MCF 10A (cell line): Measurements from ENCODE around the gene RAP1GAP2. TPM values are rescaled to one million over a fixed set of nuclear protein-coding genes. Genes with fewer than 3 reads are reported as not detected.

ENCODE experiments used
- BruUV-seq: library from RNA; stranded (reverse); fragments of 400-500 nt; replicated peaks from 2 replicates; lab custom pipeline; 2021; lab: Mats Ljungman, UMichigan
- CTCF ChIA-PET: fragments of 300-600 bp; sonication (Branson Sonifier 250); formaldehyde crosslinking; extraction: SDS; loops from one replicate; lab custom pipeline; 2021; ENCODE audit warnings: antibody characterized with exemption, inconsistent platforms; lab: Yijun Ruan, JAX
- POLR2A ChIA-PET: fragments of 300-600, 350-650 bp; sonication (Branson Sonifier 250); formaldehyde crosslinking; extraction: SDS; loops from one replicate; lab custom pipeline; 2020; ENCODE audit warnings: antibody characterized with exemption, inconsistent platforms; lab: Yijun Ruan, JAX
- DNase-seq: peaks from one replicate; pipeline ENCODE4 v3.0.0-alpha.2; 2018; ENCODE audit not compliant: unreplicated experiment
- H3K27ac Mint-ChIP-seq: one replicate; pipeline ENCODE4 v1.8.0; 2022; ENCODE audit warnings: mild to moderate bottlenecking, low read depth, mixed read lengths; ENCODE audit not compliant: unreplicated experiment
- H3K27me3 Mint-ChIP-seq: one replicate; pipeline ENCODE4 v1.8.0; 2022; ENCODE audit warnings: mixed read lengths; ENCODE audit not compliant: insufficient read depth, unreplicated experiment
- H3K36me3 Mint-ChIP-seq: one replicate; pipeline ENCODE4 v1.8.0; 2022; ENCODE audit warnings: mild to moderate bottlenecking, moderate library complexity, mixed read lengths; ENCODE audit not compliant: insufficient read depth, unreplicated experiment
- H3K4me1 Mint-ChIP-seq: one replicate; pipeline ENCODE4 v1.8.0; 2022; ENCODE audit warnings: mixed read lengths; ENCODE audit not compliant: insufficient read depth, unreplicated experiment
- H3K4me3 Mint-ChIP-seq: one replicate; pipeline ENCODE4 v1.8.0; 2022; ENCODE audit warnings: mild to moderate bottlenecking, moderate library complexity, mixed read lengths; ENCODE audit not compliant: unreplicated experiment
- H3K9me3 Mint-ChIP-seq: one replicate; pipeline ENCODE4 v1.8.0; 2022; ENCODE audit warnings: mixed read lengths; ENCODE audit not compliant: unreplicated experiment
- CTCF ChIP-seq: fragments of 200-600 bp; IDR thresholded peaks from one replicate; pipeline ENCODE4 v1.8.0; 2022; ENCODE audit warnings: antibody characterized with exemption, mild to moderate bottlenecking; ENCODE audit not compliant: unreplicated experiment
- intact Hi-C: fragments of 100-400 bp; cut with micrococcal nuclease; formaldehyde crosslinking; loops from 2 replicates; pipeline ENCODE4 v1.14.1; 2022
- total RNA-seq: library from RNA; stranded (reverse); gene quantifications from 2 replicates; pipeline ENCODE4 v1.2.3, GENCODE V29; 2022

The RAP1GAP2 gene
- total RNA-seq, 1 experiment from 2014 or later: 40.2 TPM

- intact Hi-C loops: loop anchor here (2.0 kb wide), 3 partner anchors 32 to 62 kb away; no protein-coding TSS in a partner anchor
- ChIA-PET POLR2A (interaction anchor here (0.6 to 1.6 kb wide), 14 partner anchors 33 to 775 kb away, joined by 3 to 30 read pairs (median 4); no protein-coding TSS in a partner anchor), CTCF (interaction anchor here (0.7 to 3.4 kb wide), 6 partner anchors 14 to 120 kb away, joined by 3 to 20 read pairs (median 4); no protein-coding TSS in a partner anchor)
- H3K4me3 Mint-ChIP-seq: no peak overlapping the region
- no peak for TF ChIP-seq CTCF
- no TSS peak for BruUV-seq
- no peaks in the 10 kb centered on the region for H3K9me3 Mint-ChIP-seq
- H3K27me3 Mint-ChIP-seq: no peaks in the 10 kb centered on the region
- H3K4me1 Mint-ChIP-seq: peaks cover 32% of the 10 kb centered on the region
- peak; percentile 98 for DNase-seq
- H3K27ac Mint-ChIP-seq: peak overlapping the region; percentile 21
- peaks cover 5% of the 10 kb centered on the region for H3K36me3 Mint-ChIP-seq
Observed at GRCh38 chr17:2892305-2892971, 96.2 kb downstream of the RAP1GAP2 start.

- H3K27ac Mint-ChIP-seq: peak overlapping the region; percentile 21
- TSS peak; percentile 92 for BruUV-seq
- peak overlapping the region; percentile 54 for H3K4me3 Mint-ChIP-seq
- intact Hi-C loops: loop anchor here (2.0 kb wide), 3 partner anchors 31 to 61 kb away; no protein-coding TSS in a partner anchor
- peak; percentile 87 for DNase-seq
- ChIA-PET CTCF (interaction anchor here (3.4 kb wide), 1 partner anchor 46 kb away, joined by 20 read pairs; no protein-coding TSS in a partner anchor), POLR2A (interaction anchor here (0.6 to 1.6 kb wide), 5 partner anchors 30 to 67 kb away, joined by 3 to 9 read pairs (median 4); no protein-coding TSS in a partner anchor)
- H3K27me3 Mint-ChIP-seq: no peaks in the 10 kb centered on the region
- TF ChIP-seq CTCF: no peak
- peaks cover 5% of the 10 kb centered on the region for H3K36me3 Mint-ChIP-seq
- H3K4me1 Mint-ChIP-seq: peaks cover 32% of the 10 kb centered on the region
- no peaks in the 10 kb centered on the region for H3K9me3 Mint-ChIP-seq
Observed at GRCh38 chr17:2893422-2893914, 97.2 kb downstream of the RAP1GAP2 start.

- Mint-ChIP-seq H3K36me3 (peaks cover 5% of the 10 kb centered on the region), H3K27me3 (no peaks in the 10 kb centered on the region), H3K9me3 (no peaks in the 10 kb centered on the region), H3K4me1 (peaks cover 31% of the 10 kb centered on the region), H3K27ac (no peak overlapping the region), H3K4me3 (no peak overlapping the region)
- no peak for TF ChIP-seq CTCF
- intact Hi-C loops: no loop called here
- BruUV-seq: no TSS peak
- ChIA-PET CTCF (no interaction called here), POLR2A (interaction anchor here (0.7 kb wide), 1 partner anchor 743 kb away, joined by 3 read pairs; no protein-coding TSS in a partner anchor)
- DNase-seq: no peak
Observed at GRCh38 chr17:2894782-2895181, 98.5 kb downstream of the RAP1GAP2 start.

GRCh38 chr17:2897605-2898004 lies 101.4 kb downstream of the RAP1GAP2 start:
- BruUV-seq: no TSS peak
- H3K27ac Mint-ChIP-seq: no peak overlapping the region
- peaks cover 17% of the 10 kb centered on the region for H3K4me1 Mint-ChIP-seq
- DNase-seq: no peak
- ChIA-PET CTCF (interaction anchor here (0.7 kb wide), 1 partner anchor 49 kb away, joined by 3 read pairs; no protein-coding TSS in a partner anchor), POLR2A (no interaction called here)
- no peak overlapping the region for H3K4me3 Mint-ChIP-seq
- no peaks in the 10 kb centered on the region for H3K27me3 Mint-ChIP-seq
- no peaks in the 10 kb centered on the region for H3K9me3 Mint-ChIP-seq
- peaks cover 10% of the 10 kb centered on the region for H3K36me3 Mint-ChIP-seq
- no peak for TF ChIP-seq CTCF
- intact Hi-C loops: no loop called here
